Measurements from ENCODE around the gene SEMA3C. TPM values are rescaled to one million over a fixed set of nuclear protein-coding genes. Genes with fewer than 3 reads are reported as not detected.

The SEMA3C gene
- polyA plus RNA-seq, 3 donors: 1.3 to 18.0 (median 16.5) TPM

GRCh38 chr7:80900583-80901576 lies 18.0 kb downstream of the SEMA3C start:
- 60 to 64% (median 64%) methylated on average over 4 of the region's 4 CpGs for WGBS, 3 donors
- H3K27ac ChIP-seq (ENCODE audit: low read depth, low read length): no peak overlapping the region

GRCh38 chr7:80896906-80897598 lies 21.8 kb downstream of the SEMA3C start:
- 87 to 93% (median 90%) methylated on average over 7 of the region's 7 CpGs for WGBS, 3 donors
- H3K27ac ChIP-seq (ENCODE audit: low read depth, low read length): no peak overlapping the region

- H3K27ac ChIP-seq (ENCODE audit: low read depth, low read length): no peak overlapping the region
- 88 to 93% (median 93%) methylated on average over 4 of the region's 4 CpGs for WGBS, 3 donors
Measured at GRCh38 chr7:80895056-80895455, 23.8 kb downstream of the SEMA3C start.

GRCh38 chr7:80891259-80891544 lies 27.6 kb downstream of the SEMA3C start:
- H3K27ac ChIP-seq (ENCODE audit: low read depth, low read length): no peak overlapping the region
- 93 to 100% (median 96%) methylated on average over 3 of the region's 3 CpGs for WGBS, 3 donors

- no peak overlapping the region for H3K27ac ChIP-seq (ENCODE audit: low read depth, low read length)
- WGBS, 3 donors: 33 to 72% (median 50%) methylated on average over 4 of the region's 4 CpGs
Measured at GRCh38 chr7:80890426-80891258, 28.2 kb downstream of the SEMA3C start.

- no peak overlapping the region for H3K27ac ChIP-seq (ENCODE audit: low read depth, low read length)
- WGBS, 3 donors: 95 to 100% (median 98%) methylated on average over 1 of the region's 1 CpG
Measured at GRCh38 chr7:80889525-80889924, 29.3 kb downstream of the SEMA3C start.

GRCh38 chr7:80885757-80886156 lies 33.1 kb downstream of the SEMA3C start:
- no peak overlapping the region for H3K27ac ChIP-seq (ENCODE audit: low read depth, low read length)
- WGBS, 3 donors: 86 to 97% (median 94%) methylated on average over 2 of the region's 2 CpGs

- no peak overlapping the region for H3K27ac ChIP-seq (ENCODE audit: low read depth, low read length)
- 65 to 75% (median 66%) methylated on average over 6 of the region's 6 CpGs for WGBS, 3 donors
Measured at GRCh38 chr7:80884511-80885195, 34.2 kb downstream of the SEMA3C start.

- WGBS, 3 donors: 50 to 79% (median 58%) methylated on average over 2 of the region's 2 CpGs
- no peak overlapping the region for H3K27ac ChIP-seq (ENCODE audit: low read depth, low read length)
Measured at GRCh38 chr7:80883154-80884025, 35.5 kb downstream of the SEMA3C start.

GRCh38 chr7:80882213-80882801 lies 36.5 kb downstream of the SEMA3C start:
- 84 to 93% (median 89%) methylated on average over 4 of the region's 4 CpGs for WGBS, 3 donors
- no peak overlapping the region for H3K27ac ChIP-seq (ENCODE audit: low read depth, low read length)

GRCh38 chr7:80881351-80881900 lies 37.4 kb downstream of the SEMA3C start:
- WGBS, 3 donors: 77 to 97% (median 84%) methylated on average over 1 of the region's 1 CpG
- no peak overlapping the region for H3K27ac ChIP-seq (ENCODE audit: low read depth, low read length)

- H3K27ac ChIP-seq (ENCODE audit: low read depth, low read length): no peak overlapping the region
- WGBS, 3 donors: 87 to 90% (median 89%) methylated on average over 5 of the region's 5 CpGs
Measured at GRCh38 chr7:80879849-80880248, 39.0 kb downstream of the SEMA3C start.

- 57 to 66% (median 59%) methylated on average over 5 of the region's 5 CpGs for WGBS, 3 donors
- no peak overlapping the region for H3K27ac ChIP-seq (ENCODE audit: low read depth, low read length)
Measured at GRCh38 chr7:80876894-80877414, 41.9 kb downstream of the SEMA3C start.

- H3K27ac ChIP-seq (ENCODE audit: low read depth, low read length): no peak overlapping the region
- 80 to 90% (median 82%) methylated on average over 9 of the region's 9 CpGs for WGBS, 3 donors
Measured at GRCh38 chr7:80875537-80876120, 43.2 kb downstream of the SEMA3C start.

- H3K27ac ChIP-seq (ENCODE audit: low read depth, low read length): no peak overlapping the region
- 76 to 85% (median 82%) methylated on average over 5 of the region's 5 CpGs for WGBS, 3 donors
Measured at GRCh38 chr7:80873140-80873539, 45.7 kb downstream of the SEMA3C start.

GRCh38 chr7:80871228-80871627 lies 47.6 kb downstream of the SEMA3C start:
- 48 to 72% (median 68%) methylated on average over 2 of the region's 2 CpGs for WGBS, 3 donors
- no peak overlapping the region for H3K27ac ChIP-seq (ENCODE audit: low read depth, low read length)

Data from adipose tissue (tissue), 3 donors.